H9 (cell line): Measurements from ENCODE around the gene ALX4. TPM values are rescaled to one million over a fixed set of nuclear protein-coding genes. Genes with fewer than 3 reads are reported as not detected.

ENCODE experiments used
- DNase-seq: peaks from one replicate; pipeline ENCODE4 v3.0.0-alpha.2; 2017
- H2AFZ ChIP-seq: one replicate; pipeline ENCODE4 v1.6.1; 2013; ENCODE audit warnings: mild to moderate bottlenecking, low read length, control low read depth, moderate library complexity
- H2AK5ac ChIP-seq: 2 replicates; pipeline ENCODE4 v1.6.1; 2013; ENCODE audit warnings: low read length, control low read depth, mixed read lengths; ENCODE audit not compliant: insufficient read length
- H2BK120ac ChIP-seq: one replicate; pipeline ENCODE4 v1.6.1; 2013; ENCODE audit warnings: low read depth, mild to moderate bottlenecking, low read length, control low read depth, inconsistent platforms; ENCODE audit not compliant: poor library complexity, severe bottlenecking
- H2BK12ac ChIP-seq: 2 replicates; pipeline ENCODE4 v1.6.1; 2013; ENCODE audit warnings: low read length, control low read depth, mixed read lengths, low read depth; ENCODE audit not compliant: insufficient read length
- H2BK15ac ChIP-seq: 2 replicates; pipeline ENCODE4 v1.6.1; 2013; ENCODE audit warnings: low read depth, low read length, control low read depth
- H2BK20ac ChIP-seq: one replicate; pipeline ENCODE4 v1.6.1; 2013; ENCODE audit warnings: low read depth, mild to moderate bottlenecking, low read length, control low read depth, inconsistent platforms; ENCODE audit not compliant: poor library complexity, severe bottlenecking
- H2BK5ac ChIP-seq: 2 replicates; pipeline ENCODE4 v1.6.1; 2013; ENCODE audit warnings: low read length, control low read depth, mixed read lengths; ENCODE audit not compliant: insufficient read length
- H3K14ac ChIP-seq: 2 replicates; pipeline ENCODE4 v1.6.1; 2013; ENCODE audit warnings: low read length, control low read depth; ENCODE audit not compliant: insufficient read depth
- H3K18ac ChIP-seq: 2 replicates; pipeline ENCODE4 v1.6.1; 2013; ENCODE audit warnings: low read depth, mild to moderate bottlenecking, mixed read lengths, low read length, control low read depth; ENCODE audit not compliant: insufficient read length
- H3K23ac ChIP-seq: 2 replicates; pipeline ENCODE4 v1.6.1; 2013; ENCODE audit warnings: low read length, control low read depth, mixed read lengths, low read depth; ENCODE audit not compliant: insufficient read length
- H3K23me2 ChIP-seq: 2 replicates; pipeline ENCODE4 v1.6.1; 2013; ENCODE audit warnings: low read depth, mild to moderate bottlenecking, mixed read lengths, low read length, control low read depth; ENCODE audit not compliant: insufficient read length, poor library complexity, severe bottlenecking
- H3K27ac ChIP-seq: 2 replicates; pipeline ENCODE4 v1.5.1; 2013; ENCODE audit warnings: low read length, control low read depth, mixed read lengths, low read depth; ENCODE audit not compliant: insufficient read length
- H3K27me3 ChIP-seq: 2 replicates; pipeline ENCODE4 v1.6.1; 2013; ENCODE audit warnings: low read length, control low read depth, inconsistent platforms; ENCODE audit not compliant: insufficient read depth
- H3K4ac ChIP-seq: 2 replicates; pipeline ENCODE4 v1.6.1; 2013; ENCODE audit warnings: low read depth, mild to moderate bottlenecking, control low read depth, inconsistent platforms, low read length, moderate library complexity
- H3K4me1 ChIP-seq: 2 replicates; pipeline ENCODE4 v1.6.1; 2013; ENCODE audit warnings: low read length, control low read depth, inconsistent platforms; ENCODE audit not compliant: insufficient read depth
- H3K4me2 ChIP-seq: 2 replicates; pipeline ENCODE4 v1.6.1; 2013; ENCODE audit warnings: low read length, control low read depth, mixed read lengths; ENCODE audit not compliant: insufficient read length, insufficient read depth
- H3K56ac ChIP-seq: 2 replicates; pipeline ENCODE4 v1.6.1; 2013; ENCODE audit warnings: low read depth, mild to moderate bottlenecking, mixed read lengths, low read length, control low read depth; ENCODE audit not compliant: insufficient read length
- H3K79me1 ChIP-seq: 2 replicates; pipeline ENCODE4 v1.6.1; 2013; ENCODE audit warnings: low read depth, mild to moderate bottlenecking, moderate library complexity, low read length, control low read depth, inconsistent platforms; ENCODE audit not compliant: insufficient read depth, poor library complexity, severe bottlenecking
- H3K79me2 ChIP-seq: 2 replicates; pipeline ENCODE4 v1.6.1; 2013; ENCODE audit warnings: low read length, control low read depth, inconsistent platforms; ENCODE audit not compliant: insufficient read depth
- H3K9ac ChIP-seq: 2 replicates; pipeline ENCODE4 v1.6.1; 2013; ENCODE audit warnings: low read length, control low read depth, mixed read lengths; ENCODE audit not compliant: insufficient read length; ENCODE audit errors: extremely low read depth
- H3K9me3 ChIP-seq: one replicate; pipeline ENCODE4 v1.6.1; 2013; ENCODE audit warnings: low read depth, low read length, inconsistent platforms; ENCODE audit not compliant: control insufficient read depth
- H3T11ph ChIP-seq: one replicate; pipeline ENCODE4 v1.6.1; 2013; ENCODE audit warnings: mild to moderate bottlenecking, low read length, control low read depth, inconsistent platforms
- H4K20me1 ChIP-seq: one replicate; pipeline ENCODE4 v1.6.1; 2013; ENCODE audit not compliant: control insufficient read depth, insufficient read length, insufficient read depth
- H4K5ac ChIP-seq: 2 replicates; pipeline ENCODE4 v1.6.1; 2013; ENCODE audit warnings: low read depth, mild to moderate bottlenecking, mixed read lengths, low read length, control low read depth; ENCODE audit not compliant: insufficient read length
- H4K8ac ChIP-seq: replicated peaks from 2 replicates; pipeline ENCODE4 v1.6.1; 2013; ENCODE audit warnings: low read length, control low read depth, mixed read lengths, low read depth; ENCODE audit not compliant: insufficient read length
- H4K91ac ChIP-seq: 2 replicates; pipeline ENCODE4 v1.6.1; 2013; ENCODE audit warnings: low read depth, mild to moderate bottlenecking, moderate library complexity, mixed read lengths, low read length, control low read depth; ENCODE audit not compliant: insufficient read length
- H3K27ac Mint-ChIP-seq, 3 experiments: 2 replicates in 2 of 3; 3 replicates in 1 of 3; pipeline ENCODE4 v1.8.0; 2020 to 2021; ENCODE audit warnings: mixed read lengths in 3 of 3, mild to moderate bottlenecking in 1 of 3, moderate library complexity in 1 of 3
- H3K27me3 Mint-ChIP-seq: 2 replicates; pipeline ENCODE4 v1.8.0; 2021; ENCODE audit warnings: low read depth, mild to moderate bottlenecking, moderate library complexity, mixed read lengths
- H3K36me3 Mint-ChIP-seq, 3 experiments: 2 replicates in 2 of 3; 3 replicates in 1 of 3; pipeline ENCODE4 v1.8.0; 2020 to 2021; ENCODE audit warnings: low read depth in 3 of 3, mixed read lengths in 3 of 3; ENCODE audit not compliant: insufficient read depth in 1 of 3
- H3K4me1 Mint-ChIP-seq, 2 experiments: 2 replicates each; pipeline ENCODE4 v1.8.0; 2020; ENCODE audit warnings: mixed read lengths in 2 of 2
- H3K4me3 Mint-ChIP-seq, 2 experiments: 2 replicates in 1 of 2; 3 replicates in 1 of 2; pipeline ENCODE4 v1.8.0; 2020 to 2021; ENCODE audit warnings: mild to moderate bottlenecking in 2 of 2, mixed read lengths in 2 of 2, moderate library complexity in 1 of 2
- H3K9me3 Mint-ChIP-seq, 2 experiments: 2 replicates in 1 of 2; 3 replicates in 1 of 2; pipeline ENCODE4 v1.8.0; 2020; ENCODE audit warnings: mild to moderate bottlenecking in 2 of 2, mixed read lengths in 2 of 2, moderate library complexity in 1 of 2
- CTCF ChIP-seq: fragments of 200-600 bp; sonication (generic); conservative IDR thresholded peaks from 3 replicates; pipeline ENCODE4 v1.8.0; 2021; ENCODE audit warnings: antibody characterized with exemption, mild to moderate bottlenecking
- WGBS: extraction: QIAGEN DNeasy Blood & Tissue Kit; methylation state at CpG from one replicate; pipeline ENCODE4 v1.1.7; 2013; ENCODE audit warnings: missing lambda C conversion rate, low lambda C conversion rate, mixed read lengths; ENCODE audit not compliant: insufficient read length; ENCODE audit errors: extremely low coverage; 5-methylcytosine and 5-hydroxymethylcytosine counted together
- total RNA-seq: library from RNA; stranded (reverse); gene quantifications from 2 replicates; pipeline ENCODE4 v1.2.1, GENCODE V29; 2021

Gene ALX4
- total RNA-seq, 1 experiment from 2014 or later: not detected

DNA sequence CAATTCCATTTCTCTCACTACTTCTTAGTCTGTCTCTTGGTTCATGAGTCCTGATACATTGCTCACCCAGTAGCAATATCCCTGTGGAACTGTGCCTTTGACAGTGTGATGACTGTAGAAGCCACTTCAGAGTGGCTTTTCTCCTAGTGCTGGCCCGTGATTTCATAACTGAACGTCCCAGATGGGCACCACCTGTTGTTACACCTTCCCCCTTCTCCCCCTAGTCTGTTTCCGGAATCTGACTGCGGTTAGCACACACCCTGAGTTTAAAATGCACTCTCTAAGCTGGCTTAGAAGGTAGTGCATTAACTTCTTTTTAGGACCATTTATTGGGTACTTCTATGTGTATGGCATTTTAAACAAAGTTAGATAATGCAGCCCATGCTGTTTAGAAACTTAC is 83.0 kb downstream of the ALX4 start:
- Histone ChIP-seq H3K27ac (no peak overlapping the region), H3K14ac (no peak overlapping the region), H3T11ph (no peak overlapping the region), H3K4ac (no peak overlapping the region), H3K56ac (no peak overlapping the region), H2AK5ac (no peak overlapping the region), H3K79me2 (no peaks in the 10 kb centered on the region), H3K79me1 (no peaks in the 10 kb centered on the region), H3K9ac (no peak overlapping the region), H3K4me1 (no peaks in the 10 kb centered on the region), H4K20me1 (no peaks in the 10 kb centered on the region), H4K8ac (no peak overlapping the region), H2AFZ (no peak overlapping the region), H4K91ac (no peak overlapping the region), H3K9me3 (no peaks in the 10 kb centered on the region), H2BK20ac (no peak overlapping the region), H2BK12ac (no peak overlapping the region), H3K18ac (no peak overlapping the region), H3K23ac (no peak overlapping the region), H3K23me2 (no peaks in the 10 kb centered on the region), H4K5ac (no peak overlapping the region), H2BK15ac (no peak overlapping the region), H3K4me2 (no peak overlapping the region), H2BK120ac (no peak overlapping the region), H2BK5ac (no peak overlapping the region), H3K27me3 (no peaks in the 10 kb centered on the region)
- DNase-seq: no peak
- Mint-ChIP-seq H3K9me3 (no peaks in the 10 kb centered on the region), H3K27me3 (no peaks in the 10 kb centered on the region), H3K4me1 (no peaks in the 10 kb centered on the region), H3K27ac (no peak overlapping the region), H3K36me3 (no peaks in the 10 kb centered on the region), H3K4me3 (no peak overlapping the region)
- WGBS: no CpG with 5 or more reads among the region's 4 CpGs
- no peak for TF ChIP-seq CTCF
